PFSK-1 (cell line): Measurements from ENCODE around the gene KPNA1.

Experiments used
- POLR2AphosphoS5 ChIP-seq: IDR thresholded peaks from 2 replicates; pipeline ENCODE4 v1.6.1; 2012; ENCODE audit warnings: low read depth, mild to moderate bottlenecking, control low read depth, low read length, moderate library complexity
- SIN3A ChIP-seq: IDR thresholded peaks from 2 replicates; pipeline ENCODE4 v1.6.1; 2012; ENCODE audit warnings: mild to moderate bottlenecking, low read length, moderate library complexity, borderline replicate concordance; ENCODE audit not compliant: insufficient read depth
- TAF1 ChIP-seq: IDR thresholded peaks from 2 replicates; pipeline ENCODE4 v1.6.1; 2012; ENCODE audit warnings: low read length, control low read depth, borderline replicate concordance; ENCODE audit not compliant: insufficient read depth
- TF ChIP-seq, protein P1 (sequence below), 2 experiments: IDR thresholded peaks; 2 replicates each; pipeline versions ENCODE4 v1.6.1 to v1.8.0; 2011 to 2012; ENCODE audit warnings: low read depth in 2 of 2, low read length in 2 of 2, control low read depth in 1 of 2, inconsistent platforms in 1 of 2, mild to moderate bottlenecking in 1 of 2, moderate library complexity in 1 of 2; ENCODE audit not compliant: insufficient read depth in 1 of 2

DNA sequence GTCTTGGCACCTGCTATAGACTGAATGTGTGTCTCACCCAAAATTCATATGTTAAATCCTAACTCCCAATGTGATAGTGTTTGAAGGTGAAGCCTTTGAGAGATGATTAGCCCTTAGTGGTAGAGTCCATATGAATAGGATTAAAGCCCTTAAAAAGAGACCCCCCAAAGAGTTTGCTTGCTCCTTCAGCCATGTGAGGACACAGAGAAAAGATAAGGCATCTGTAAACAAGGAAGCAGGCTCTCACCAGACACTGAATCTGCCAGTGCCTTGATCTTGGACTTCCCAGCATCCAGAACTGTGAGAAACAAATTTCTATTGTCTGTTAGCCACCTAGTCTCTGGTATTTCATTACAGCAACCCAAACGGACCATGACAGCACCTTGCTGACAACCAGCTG, 16.6 kb downstream of the KPNA1 start:
- TF ChIP-seq POLR2AphosphoS5 (no peak), SIN3A (no peak), TAF1 (no peak)
- TF ChIP-seq, protein P1, sequence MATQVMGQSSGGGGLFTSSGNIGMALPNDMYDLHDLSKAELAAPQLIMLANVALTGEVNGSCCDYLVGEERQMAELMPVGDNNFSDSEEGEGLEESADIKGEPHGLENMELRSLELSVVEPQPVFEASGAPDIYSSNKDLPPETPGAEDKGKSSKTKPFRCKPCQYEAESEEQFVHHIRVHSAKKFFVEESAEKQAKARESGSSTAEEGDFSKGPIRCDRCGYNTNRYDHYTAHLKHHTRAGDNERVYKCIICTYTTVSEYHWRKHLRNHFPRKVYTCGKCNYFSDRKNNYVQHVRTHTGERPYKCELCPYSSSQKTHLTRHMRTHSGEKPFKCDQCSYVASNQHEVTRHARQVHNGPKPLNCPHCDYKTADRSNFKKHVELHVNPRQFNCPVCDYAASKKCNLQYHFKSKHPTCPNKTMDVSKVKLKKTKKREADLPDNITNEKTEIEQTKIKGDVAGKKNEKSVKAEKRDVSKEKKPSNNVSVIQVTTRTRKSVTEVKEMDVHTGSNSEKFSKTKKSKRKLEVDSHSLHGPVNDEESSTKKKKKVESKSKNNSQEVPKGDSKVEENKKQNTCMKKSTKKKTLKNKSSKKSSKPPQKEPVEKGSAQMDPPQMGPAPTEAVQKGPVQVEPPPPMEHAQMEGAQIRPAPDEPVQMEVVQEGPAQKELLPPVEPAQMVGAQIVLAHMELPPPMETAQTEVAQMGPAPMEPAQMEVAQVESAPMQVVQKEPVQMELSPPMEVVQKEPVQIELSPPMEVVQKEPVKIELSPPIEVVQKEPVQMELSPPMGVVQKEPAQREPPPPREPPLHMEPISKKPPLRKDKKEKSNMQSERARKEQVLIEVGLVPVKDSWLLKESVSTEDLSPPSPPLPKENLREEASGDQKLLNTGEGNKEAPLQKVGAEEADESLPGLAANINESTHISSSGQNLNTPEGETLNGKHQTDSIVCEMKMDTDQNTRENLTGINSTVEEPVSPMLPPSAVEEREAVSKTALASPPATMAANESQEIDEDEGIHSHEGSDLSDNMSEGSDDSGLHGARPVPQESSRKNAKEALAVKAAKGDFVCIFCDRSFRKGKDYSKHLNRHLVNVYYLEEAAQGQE (IDR thresholded peaks at IDR 0.05; ENCODE audit: insufficient read depth in 1 of 2, low read depth in 2 of 2, low read length in 2 of 2), result no peak
